Large intestine (tissue), 3 donors: ENCODE results near the gene TKTL1. TPM values are rescaled to one million over a fixed set of nuclear protein-coding genes. Genes with fewer than 3 reads are reported as not detected.

Experiments used
- DNase-seq, 2 donors: peaks; one replicate each; pipeline versions ENCODE4 v3.0.0 to v3.0.0-alpha.2; 2013
- H3K27ac ChIP-seq: one replicate; pipeline ENCODE4 v1.5.1; 2013; ENCODE audit warnings: low read length
- H3K27me3 ChIP-seq: 2 replicates; pipeline ENCODE4 v1.6.1; 2013; ENCODE audit warnings: low read length; ENCODE audit not compliant: control insufficient read depth, insufficient read depth
- H3K36me3 ChIP-seq: 2 replicates; pipeline ENCODE4 v1.6.1; 2013; ENCODE audit warnings: low read length; ENCODE audit not compliant: control insufficient read depth, insufficient read depth
- H3K4me1 ChIP-seq: one replicate; pipeline ENCODE4 v1.6.1; 2013; ENCODE audit warnings: low read length; ENCODE audit not compliant: control insufficient read depth, insufficient read depth
- H3K4me3 ChIP-seq: one replicate; pipeline ENCODE4 v1.5.1; 2013; ENCODE audit warnings: low read length
- H3K9me3 ChIP-seq: one replicate; pipeline ENCODE4 v1.6.1; 2013; ENCODE audit warnings: mild to moderate bottlenecking, low read depth, low read length, moderate library complexity; ENCODE audit not compliant: control insufficient read depth
- WGBS: methylation state at CpG from one replicate; pipeline ENCODE4 v1.1.5; 2013; ENCODE audit warnings: low lambda C conversion rate; ENCODE audit not compliant: insufficient coverage; 5-methylcytosine and 5-hydroxymethylcytosine counted together
- polyA plus RNA-seq: library from polyadenylated mRNA; unstranded; fragments of 120-200 nt; gene quantifications from one replicate; pipeline ENCODE4 v1.2.1, GENCODE V29; 2013

TKTL1 gene
- polyA plus RNA-seq, 1 donor: 0.19 TPM

DNA sequence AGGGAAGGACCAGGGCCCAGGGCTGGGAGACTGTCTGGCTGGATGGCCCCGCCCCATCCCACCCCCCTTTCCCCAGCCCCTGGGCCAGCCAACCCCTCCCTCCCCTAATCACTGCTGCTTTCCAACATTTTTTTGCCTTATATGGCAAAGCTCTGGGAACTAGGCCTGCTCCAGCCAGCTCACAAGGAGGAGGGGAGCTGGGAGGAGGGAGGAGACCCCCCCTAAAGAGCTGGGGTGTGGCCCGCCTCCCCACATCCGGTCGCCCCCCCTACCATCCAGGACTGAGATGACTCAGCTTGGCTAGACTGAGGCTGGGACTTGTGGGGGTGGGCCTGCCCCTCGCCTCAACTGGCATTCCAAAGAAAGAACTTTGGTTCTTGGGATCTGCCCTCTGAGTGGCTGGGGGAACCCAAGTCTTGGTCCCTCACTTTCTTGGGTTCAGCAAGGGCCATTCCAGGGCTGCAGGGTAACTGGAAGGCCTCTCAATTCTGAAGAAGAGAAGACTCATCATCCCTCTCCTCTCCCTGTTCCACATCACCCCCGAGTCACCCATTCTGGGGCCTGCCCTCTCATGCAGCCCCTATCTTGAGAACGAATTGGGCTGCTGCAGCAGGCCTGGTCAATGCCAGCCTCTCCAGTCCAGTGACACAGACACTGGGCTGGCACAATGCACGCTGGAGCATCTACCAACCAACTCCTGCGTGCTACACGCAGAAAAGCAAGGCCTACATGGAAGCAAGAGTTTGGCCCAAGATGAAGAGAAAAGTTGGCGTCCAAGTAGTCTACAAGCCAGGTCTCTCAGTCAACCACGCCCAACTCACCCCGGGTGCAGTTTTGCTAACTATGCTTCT lies 74.1 kb downstream of the TKTL1 start:
- peak overlapping the region; percentile 58 for H3K4me3 ChIP-seq
- peaks cover 24% of the 10 kb centered on the region for H3K27me3 ChIP-seq
- H3K36me3 ChIP-seq: peaks cover 14% of the 10 kb centered on the region
- H3K27ac ChIP-seq: peak overlapping the region; percentile 78
- H3K9me3 ChIP-seq: peaks cover 7% of the 10 kb centered on the region
- peak; percentile 63 to 68 for DNase-seq
- peaks cover 20% of the 10 kb centered on the region for H3K4me1 ChIP-seq
- no CpG with 5 or more reads among the region's 13 CpGs for WGBS

DNA sequence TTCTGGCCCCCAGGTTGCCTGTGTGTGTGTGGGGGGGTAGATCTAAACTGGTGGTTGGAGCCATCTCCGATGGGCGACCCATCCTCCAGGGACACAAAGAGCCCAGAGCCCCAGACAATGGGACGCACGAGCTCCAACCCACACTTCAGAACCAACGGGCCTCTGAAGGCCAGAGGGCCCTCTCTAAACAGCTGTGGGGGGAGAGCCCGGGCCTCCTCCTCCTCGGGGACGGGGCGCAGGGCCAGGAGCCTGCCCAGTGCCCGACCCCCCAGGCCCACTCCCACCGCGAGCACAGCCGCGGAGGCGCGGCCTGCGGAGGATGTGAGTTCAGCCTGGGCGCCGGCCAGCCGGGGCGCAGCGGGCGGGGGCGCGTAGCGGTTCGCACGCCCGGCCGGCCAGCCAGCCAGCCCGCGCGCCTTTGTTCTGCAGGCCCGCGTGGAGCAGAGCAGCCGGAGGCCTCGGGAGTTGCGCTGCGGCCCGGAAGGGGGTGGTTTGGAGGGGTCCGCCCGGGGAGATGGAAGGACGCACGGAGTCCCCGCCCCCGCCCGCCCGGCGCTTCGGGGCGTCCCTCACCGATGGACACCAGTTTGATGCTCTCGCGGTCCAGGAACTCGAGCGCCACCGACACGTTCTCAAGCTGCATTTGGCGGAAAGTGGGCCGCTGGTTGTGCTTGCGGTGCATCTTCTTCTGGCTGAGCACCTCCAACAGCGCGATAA lies 74.9 kb downstream of the TKTL1 start:
- H3K4me3 ChIP-seq: peak overlapping the region; percentile 63
- peaks cover 26% of the 10 kb centered on the region for H3K27me3 ChIP-seq
- H3K4me1 ChIP-seq: peaks cover 20% of the 10 kb centered on the region
- no peak for DNase-seq
- WGBS: no CpG with 5 or more reads among the region's 63 CpGs
- H3K9me3 ChIP-seq: peaks cover 4% of the 10 kb centered on the region
- peak overlapping the region; percentile 78 for H3K27ac ChIP-seq
- peaks cover 10% of the 10 kb centered on the region for H3K36me3 ChIP-seq

DNA sequence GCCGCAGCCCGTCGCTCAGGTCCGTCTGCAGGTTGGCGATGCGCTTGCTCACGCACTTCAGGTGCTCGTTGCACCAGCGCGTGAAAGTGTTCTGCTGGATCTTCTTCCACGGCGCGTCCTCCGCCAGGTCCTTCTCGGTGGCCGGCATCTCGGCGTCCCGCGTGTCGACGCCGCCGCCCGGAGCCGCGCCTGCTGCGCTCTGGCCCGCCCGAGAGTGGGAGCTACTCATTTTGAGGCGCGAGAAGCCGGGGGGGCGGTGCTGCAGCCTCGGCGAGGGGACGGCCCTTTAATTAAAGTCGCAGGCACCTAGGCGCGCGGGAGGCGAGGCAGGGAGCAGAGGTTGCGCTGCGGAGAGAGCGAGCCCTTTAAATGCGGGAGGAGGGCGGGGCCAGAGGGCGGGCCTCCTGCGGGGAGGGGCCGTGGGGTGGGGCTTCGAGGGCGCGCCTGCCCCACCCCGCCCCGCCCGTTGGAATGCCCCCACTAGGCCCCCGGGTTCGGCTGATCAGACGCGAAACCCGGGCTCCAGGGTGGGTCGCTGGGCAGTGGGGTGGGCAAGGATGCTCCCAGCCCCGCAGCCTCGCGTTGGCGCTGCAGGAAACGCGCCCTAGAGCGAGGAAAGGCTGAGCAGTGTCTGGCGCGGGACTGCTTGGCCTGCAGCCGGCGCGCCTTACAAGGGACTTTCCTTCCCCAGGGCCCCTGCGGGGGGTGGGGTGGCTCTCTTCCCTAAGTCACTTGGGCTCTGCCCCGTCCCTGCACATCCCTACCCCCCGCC lies 75.6 kb downstream of the TKTL1 start:
- Histone ChIP-seq H3K27me3 (peaks cover 26% of the 10 kb centered on the region), H3K4me3 (peak overlapping the region; percentile 63), H3K27ac (peak overlapping the region; percentile 45), H3K36me3 (peaks cover 7% of the 10 kb centered on the region), H3K4me1 (peaks cover 20% of the 10 kb centered on the region), H3K9me3 (peaks cover 4% of the 10 kb centered on the region)
- WGBS: no CpG with 5 or more reads among the region's 77 CpGs
- DNase-seq: peak; percentile 75 to 83

DNA sequence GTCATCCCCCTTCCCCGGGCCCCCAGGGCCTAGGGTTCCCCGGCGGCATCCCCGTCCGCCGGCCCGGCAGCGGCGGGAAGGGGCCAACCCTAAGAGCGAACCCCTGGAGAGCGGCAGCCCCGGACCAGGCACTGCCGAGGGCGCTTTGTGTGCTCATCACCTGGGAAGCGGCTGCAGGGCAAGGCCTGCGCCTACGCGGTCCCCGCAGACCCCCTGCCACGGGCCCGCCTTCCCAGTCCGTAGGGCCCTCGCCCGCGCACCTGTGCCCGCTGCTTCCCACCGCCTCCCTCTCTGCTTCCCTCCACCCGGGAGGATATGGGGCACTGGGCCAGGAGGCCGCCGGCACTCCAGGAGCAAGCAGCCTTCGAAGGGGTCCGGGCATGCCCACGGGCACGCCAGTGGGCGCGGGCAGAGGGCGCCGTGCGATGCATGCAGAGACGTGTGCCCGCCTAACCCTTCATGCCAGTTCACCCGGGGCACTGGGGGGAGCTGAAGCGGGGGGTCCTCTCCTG lies 76.2 kb downstream of the TKTL1 start:
- no CpG with 5 or more reads among the region's 43 CpGs for WGBS
- H3K4me3 ChIP-seq: peak overlapping the region; percentile 43

DNA sequence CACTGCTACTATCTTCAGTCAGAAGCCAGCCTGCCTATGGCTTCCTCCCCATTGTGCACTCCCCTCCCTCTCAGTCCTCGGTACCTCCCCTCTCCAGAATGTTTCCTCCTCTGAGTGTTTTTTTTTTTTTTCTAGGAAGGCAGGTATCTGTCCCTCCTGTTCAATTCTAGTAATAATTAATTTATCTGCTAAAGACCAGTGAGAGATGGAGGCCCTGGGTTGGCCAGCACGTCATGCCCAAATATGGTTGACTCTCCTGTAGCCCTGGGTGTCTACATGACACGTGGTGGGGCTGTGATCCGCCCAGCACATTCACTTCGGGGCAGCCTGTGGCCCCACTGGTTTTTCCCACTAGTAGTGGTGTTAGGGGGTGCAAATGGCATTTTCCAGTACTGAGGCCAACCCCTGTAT lies 77.0 kb downstream of the TKTL1 start:
- peak overlapping the region; percentile 67 for H3K27ac ChIP-seq
- DNase-seq: no peak
- H3K36me3 ChIP-seq: peaks cover 2% of the 10 kb centered on the region
- peaks cover 4% of the 10 kb centered on the region for H3K9me3 ChIP-seq
- peaks cover 26% of the 10 kb centered on the region for H3K27me3 ChIP-seq
- peaks cover 20% of the 10 kb centered on the region for H3K4me1 ChIP-seq
- WGBS: 60% methylated on average over 1 of the region's 5 CpGs
- peak overlapping the region; percentile 43 for H3K4me3 ChIP-seq

More for the DNA sequence above, 76.2 kb downstream of the TKTL1 start:
- peaks cover 26% of the 10 kb centered on the region for H3K27me3 ChIP-seq
- peaks cover 20% of the 10 kb centered on the region for H3K4me1 ChIP-seq
- peak overlapping the region; percentile 45 for H3K27ac ChIP-seq
- H3K36me3 ChIP-seq: peaks cover 7% of the 10 kb centered on the region
- DNase-seq: no peak
- peaks cover 4% of the 10 kb centered on the region for H3K9me3 ChIP-seq

DNA sequence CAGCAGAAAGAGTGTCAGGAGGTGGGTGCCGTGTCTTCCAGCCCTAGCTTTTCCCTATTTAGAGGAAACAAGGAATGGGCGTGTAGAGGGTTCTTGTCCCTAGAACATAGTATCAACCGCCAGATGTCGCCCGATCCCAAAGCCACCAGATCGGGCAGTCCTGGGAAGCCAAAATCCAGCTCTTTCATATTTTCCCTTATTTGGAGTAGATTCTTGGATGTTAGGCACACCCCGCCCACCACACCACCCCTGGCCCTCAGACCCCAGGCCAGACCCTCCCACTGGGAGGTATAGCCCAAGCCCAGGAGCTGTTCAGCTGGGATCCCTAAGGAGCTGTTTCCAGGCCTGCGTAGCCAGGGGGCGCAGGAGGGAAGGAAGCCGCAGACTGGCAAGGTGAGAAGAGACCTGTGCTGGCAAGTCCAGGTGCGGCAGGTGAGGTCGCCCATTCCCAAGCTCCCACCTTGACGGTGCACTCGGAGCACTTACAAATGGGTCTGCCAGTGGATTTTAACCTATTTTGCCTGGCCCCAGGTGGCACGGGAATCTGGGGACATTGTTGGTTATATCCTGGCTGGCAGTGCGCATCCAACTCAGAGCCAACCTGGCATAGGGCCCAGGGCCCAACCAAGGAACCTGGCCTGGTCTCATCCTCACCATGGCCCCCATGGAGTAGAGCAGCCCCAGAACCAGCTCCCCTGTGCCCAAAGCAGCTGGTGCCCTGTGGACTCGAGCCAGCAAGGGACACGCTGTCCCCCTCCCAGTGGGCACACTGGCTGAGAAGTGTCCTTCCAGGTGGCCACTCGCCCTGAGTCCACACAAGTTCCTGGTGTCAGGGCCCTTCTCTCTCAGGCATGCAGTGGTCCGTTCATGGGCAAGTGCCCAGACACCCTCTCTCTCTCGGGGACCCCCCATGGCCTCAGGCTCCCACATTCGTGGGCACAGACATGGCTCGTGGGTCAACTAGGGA lies 78.0 kb downstream of the TKTL1 start:
- WGBS: no CpG with 5 or more reads among the region's 23 CpGs
- Histone ChIP-seq H3K9me3 (peaks cover 4% of the 10 kb centered on the region), H3K27me3 (peaks cover 26% of the 10 kb centered on the region), H3K36me3 (no peaks in the 10 kb centered on the region), H3K4me1 (peaks cover 21% of the 10 kb centered on the region), H3K4me3 (peak overlapping the region; percentile 43), H3K27ac (peak overlapping the region; percentile 67)
- peak; percentile 61 to 76 for DNase-seq

DNA sequence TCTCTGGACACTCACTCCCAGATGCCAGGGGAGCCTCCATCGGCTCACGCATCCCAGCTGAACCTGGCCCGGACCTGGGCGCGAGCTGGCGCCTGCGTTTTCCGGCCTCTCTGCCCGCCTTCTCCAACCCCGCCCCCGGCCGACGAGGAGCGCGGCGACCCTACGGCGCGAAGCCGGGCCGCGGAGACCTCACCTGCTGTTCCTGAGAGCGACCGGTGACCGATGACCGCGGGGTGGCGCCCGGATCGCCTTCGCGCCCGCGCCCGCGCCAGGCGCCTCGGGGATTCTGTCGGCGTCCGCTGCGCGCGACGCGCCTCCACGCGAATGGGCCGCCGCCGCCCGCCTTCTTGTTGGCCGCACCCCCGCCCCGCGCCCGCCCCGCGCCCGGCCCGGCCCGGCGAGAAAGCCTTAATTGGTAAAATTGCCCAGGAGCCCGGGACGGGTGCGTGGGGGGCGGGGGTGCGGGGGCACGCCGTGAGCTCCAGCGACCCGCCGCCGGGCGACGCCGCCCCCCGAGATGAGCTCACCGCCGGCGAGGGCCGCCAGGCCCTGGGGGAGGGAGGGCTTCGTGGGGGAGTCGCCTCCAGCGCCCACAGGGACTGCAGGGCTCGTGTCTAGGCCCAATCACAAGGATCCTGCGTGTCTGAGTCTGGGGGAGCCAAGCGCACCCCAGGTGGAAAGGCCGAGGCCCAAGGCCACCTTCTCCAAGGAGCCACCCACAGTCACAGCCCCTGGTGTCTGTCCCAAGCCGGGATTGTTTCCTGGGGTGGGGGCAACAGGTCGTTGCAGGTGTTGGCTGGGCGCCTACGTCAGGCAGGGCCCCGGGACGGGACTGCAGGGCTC lies 78.9 kb downstream of the TKTL1 start, which contains the start of gene FLNA:
TSS of gene FLNA (minus strand) at position 322 of the 843 bp plus-strand sequence. CDS start 3,389 bp downstream, outside the sequence.
- WGBS: no CpG with 5 or more reads among the region's 95 CpGs
- H3K4me3 ChIP-seq: peak within 1 kb of the TSS; percentile 43
- peaks cover 26% of the 10 kb centered on the region for H3K27me3 ChIP-seq
- H3K36me3 ChIP-seq: no peaks in the 10 kb centered on the region
- H3K27ac ChIP-seq: peak within 1 kb of the TSS; percentile 67
- peaks cover 4% of the 10 kb centered on the region for H3K9me3 ChIP-seq
- no peak for DNase-seq
- peaks cover 14% of the 10 kb centered on the region for H3K4me1 ChIP-seq

DNA sequence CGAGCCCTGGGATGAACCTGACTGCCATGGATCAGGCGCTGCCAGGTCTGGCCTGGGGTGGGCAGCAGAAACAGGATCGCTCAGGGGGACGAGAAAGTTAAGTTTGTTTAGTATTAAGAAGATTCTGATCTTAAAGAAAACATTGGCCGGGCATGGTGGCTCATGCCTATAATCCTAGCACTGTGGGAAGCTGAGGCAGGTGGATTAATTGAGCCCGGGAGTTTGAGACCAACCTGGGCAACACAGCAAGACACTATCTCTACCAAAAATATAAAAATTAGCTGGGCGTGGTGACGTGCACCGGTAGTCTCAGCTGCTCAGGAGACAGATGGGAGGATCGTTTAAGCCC lies 79.5 kb downstream of the TKTL1 start:
- Histone ChIP-seq H3K9me3 (peaks cover 4% of the 10 kb centered on the region), H3K27me3 (peaks cover 20% of the 10 kb centered on the region), H3K4me1 (peaks cover 10% of the 10 kb centered on the region), H3K36me3 (peaks cover under 1% of the 10 kb centered on the region), H3K4me3 (no peak overlapping the region), H3K27ac (peak overlapping the region; percentile 48)
- WGBS: no CpG with 5 or more reads among the region's 10 CpGs
- no peak for DNase-seq
